Endothelial cell of umbilical vein (primary cell): ENCODE results near the gene PKN1.

Experiments
- EZH2 ChIP-seq: IDR thresholded peaks from 2 replicates; pipeline ENCODE4 v1.6.1; 2012; ENCODE audit warnings: borderline replicate concordance, low read depth, mild to moderate bottlenecking, moderate library complexity, low read length, inconsistent platforms; ENCODE audit not compliant: severe bottlenecking
- POLR2A ChIP-seq: IDR thresholded peaks from 2 replicates; pipeline ENCODE4 v1.6.1; 2012; ENCODE audit warnings: low read depth, mild to moderate bottlenecking, control low read depth, low read length
- POLR2AphosphoS5 ChIP-seq: IDR thresholded peaks from 2 replicates; pipeline ENCODE4 v1.6.1; 2012; ENCODE audit warnings: low read depth, mild to moderate bottlenecking, control low read depth, low read length, moderate library complexity; ENCODE audit not compliant: insufficient read depth
- TF ChIP-seq, protein P1 (sequence below), 2 donors: IDR thresholded peaks; 1 replicate in 1 of 2; 2 replicates in 1 of 2; pipeline ENCODE4 v1.5.1; 2011; ENCODE audit warnings: low read length in 2 of 2, mild to moderate bottlenecking in 2 of 2, moderate library complexity in 2 of 2, control low read depth in 1 of 2, inconsistent platforms in 1 of 2, low read depth in 1 of 2; ENCODE audit not compliant: insufficient read depth in 1 of 2; ENCODE audit errors: extremely low read depth in 1 of 2

DNA sequence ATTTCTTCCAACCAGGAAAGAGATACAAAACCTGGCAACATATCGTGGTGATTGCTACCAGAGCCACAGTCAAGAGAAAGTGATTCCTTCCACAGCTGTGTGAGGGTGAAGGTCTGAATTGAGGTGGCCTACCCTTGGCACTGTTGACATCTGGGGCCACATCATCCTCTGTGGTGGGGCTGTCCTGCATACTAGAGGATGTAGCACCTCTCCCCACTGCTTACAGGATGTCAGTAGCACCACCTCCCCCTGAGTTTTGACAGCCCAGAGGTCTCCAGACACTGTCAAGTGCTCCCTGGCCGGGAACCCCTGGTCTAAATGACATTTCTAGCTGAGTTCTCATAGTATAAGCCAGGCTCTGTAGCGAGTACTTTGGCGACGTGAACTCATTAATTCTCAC lies 26.6 kb downstream of the PKN1 start:
- TF ChIP-seq, protein P1, sequence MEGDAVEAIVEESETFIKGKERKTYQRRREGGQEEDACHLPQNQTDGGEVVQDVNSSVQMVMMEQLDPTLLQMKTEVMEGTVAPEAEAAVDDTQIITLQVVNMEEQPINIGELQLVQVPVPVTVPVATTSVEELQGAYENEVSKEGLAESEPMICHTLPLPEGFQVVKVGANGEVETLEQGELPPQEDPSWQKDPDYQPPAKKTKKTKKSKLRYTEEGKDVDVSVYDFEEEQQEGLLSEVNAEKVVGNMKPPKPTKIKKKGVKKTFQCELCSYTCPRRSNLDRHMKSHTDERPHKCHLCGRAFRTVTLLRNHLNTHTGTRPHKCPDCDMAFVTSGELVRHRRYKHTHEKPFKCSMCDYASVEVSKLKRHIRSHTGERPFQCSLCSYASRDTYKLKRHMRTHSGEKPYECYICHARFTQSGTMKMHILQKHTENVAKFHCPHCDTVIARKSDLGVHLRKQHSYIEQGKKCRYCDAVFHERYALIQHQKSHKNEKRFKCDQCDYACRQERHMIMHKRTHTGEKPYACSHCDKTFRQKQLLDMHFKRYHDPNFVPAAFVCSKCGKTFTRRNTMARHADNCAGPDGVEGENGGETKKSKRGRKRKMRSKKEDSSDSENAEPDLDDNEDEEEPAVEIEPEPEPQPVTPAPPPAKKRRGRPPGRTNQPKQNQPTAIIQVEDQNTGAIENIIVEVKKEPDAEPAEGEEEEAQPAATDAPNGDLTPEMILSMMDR (IDR thresholded peaks at IDR 0.05; ENCODE audit: extremely low read depth in 1 of 2, insufficient read depth in 1 of 2, low read depth in 1 of 2, low read length in 2 of 2) = no peak
- TF ChIP-seq POLR2A = no peak
- no peak for TF ChIP-seq POLR2AphosphoS5
- no peak for TF ChIP-seq EZH2
